Skin epidermis (tissue), 12 donors: Measurements from ENCODE around the gene UBQLN2.
"Not testable (repeated sequence)": the region's sequence is repeated elsewhere in the genome, so short reads cannot be mapped to it uniquely, and the experiment has no call there.

Experiments
- H3K27ac ChIP-seq, 21 experiments: fragments of 200-600 bp; sonication (generic) in 11 of 21; one replicate each; pipeline ENCODE4 v1.5.0; 2020; ENCODE audit warnings: mild to moderate bottlenecking in 3 of 21, inconsistent platforms in 2 of 21, moderate library complexity in 2 of 21
- H3K4me3 ChIP-seq, 7 experiments: fragments of 200-600 bp; sonication (generic) in 2 of 7; one replicate each; pipeline ENCODE4 v1.5.0; 2020; ENCODE audit warnings: inconsistent platforms in 2 of 7, mild to moderate bottlenecking in 2 of 7, moderate library complexity in 1 of 7

Gene UBQLN2

GRCh38 chrX:56563231-56564161 lies at the start of gene UBQLN2:
Gene UBQLN2 (plus strand): TSS chrX:56563627. CDS start chrX:56563874, 247 bp downstream.
- Histone ChIP-seq H3K4me3 (peak within 1 kb of the TSS; percentile 41 to 75 (median 61)), H3K27ac (peak within 1 kb of the TSS; percentile 86 to 99 (median 95))

DNA sequence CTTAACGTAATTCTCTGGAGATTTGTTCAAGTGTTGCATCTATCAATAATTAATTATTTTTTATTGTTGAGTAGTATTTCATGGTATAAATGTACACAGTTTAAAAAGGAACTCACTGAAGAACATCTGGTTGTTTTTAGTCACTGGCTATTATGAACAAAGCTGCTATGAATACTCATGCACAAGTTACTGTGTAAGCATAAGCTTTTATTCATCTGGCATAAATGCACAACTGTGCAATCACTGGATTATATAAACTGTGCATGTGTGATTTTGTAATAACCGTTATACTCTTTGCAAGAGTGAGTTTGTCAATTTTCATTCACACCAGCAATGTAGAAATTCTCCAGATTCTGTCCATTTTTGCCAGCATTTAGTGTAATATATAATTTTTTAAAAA lies 43.8 kb upstream of the UBQLN2 start:
- H3K4me3 ChIP-seq, result no peak overlapping the region
- H3K27ac ChIP-seq, result no peak overlapping the region

DNA sequence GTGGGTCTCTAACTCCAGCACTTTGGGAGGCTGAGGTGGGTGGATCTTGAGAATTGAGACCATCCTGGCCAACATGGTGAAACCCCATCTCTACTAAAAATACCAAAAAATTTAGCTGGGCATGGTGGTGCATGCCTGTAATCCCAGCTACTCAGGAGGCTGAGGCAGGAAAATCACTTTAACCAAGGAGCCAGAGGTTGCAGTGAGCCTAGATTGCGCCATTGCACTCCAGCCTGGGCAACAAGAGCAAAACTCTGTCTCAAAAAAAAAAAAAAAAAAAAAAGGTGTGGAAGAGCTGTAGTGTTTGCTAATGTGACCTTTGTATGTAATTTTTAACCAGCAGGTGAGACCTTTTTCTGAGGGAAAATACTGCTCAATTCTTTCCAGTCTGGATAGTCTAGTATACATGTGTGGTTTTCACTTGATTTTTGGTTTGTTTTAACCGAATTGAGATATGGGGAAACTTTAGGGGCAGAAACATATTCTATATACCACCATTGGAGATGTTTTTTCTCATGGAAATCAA lies 33.9 kb upstream of the UBQLN2 start:
- not testable (repeated sequence) for H3K27ac ChIP-seq, H3K4me3 ChIP-seq

DNA sequence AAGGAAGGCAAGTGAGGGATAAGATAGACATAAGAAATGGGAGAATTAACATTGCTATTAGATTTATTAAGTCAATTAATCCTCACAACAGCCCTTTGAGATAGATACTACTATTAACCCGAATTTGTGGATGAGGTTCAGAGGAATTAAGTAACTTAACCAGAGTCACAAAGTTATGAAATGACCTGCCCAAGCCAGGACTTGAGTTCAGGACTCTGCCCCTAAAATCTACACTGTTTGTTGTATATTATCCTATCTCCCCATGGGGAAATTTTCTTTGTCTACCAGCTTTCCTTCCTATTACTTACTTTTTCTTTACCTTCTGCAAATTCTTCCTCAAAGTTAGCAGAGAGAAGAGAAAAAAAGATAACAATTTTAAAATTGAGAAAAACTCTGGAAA lies 33.4 kb upstream of the UBQLN2 start:
- Histone ChIP-seq H3K4me3 (no peak overlapping the region), H3K27ac (no peak overlapping the region)

- no peak overlapping the region for H3K27ac ChIP-seq
- no peak overlapping the region for H3K4me3 ChIP-seq
Measured at GRCh38 chrX:56550667-56551066, 12.8 kb upstream of the UBQLN2 start.

DNA sequence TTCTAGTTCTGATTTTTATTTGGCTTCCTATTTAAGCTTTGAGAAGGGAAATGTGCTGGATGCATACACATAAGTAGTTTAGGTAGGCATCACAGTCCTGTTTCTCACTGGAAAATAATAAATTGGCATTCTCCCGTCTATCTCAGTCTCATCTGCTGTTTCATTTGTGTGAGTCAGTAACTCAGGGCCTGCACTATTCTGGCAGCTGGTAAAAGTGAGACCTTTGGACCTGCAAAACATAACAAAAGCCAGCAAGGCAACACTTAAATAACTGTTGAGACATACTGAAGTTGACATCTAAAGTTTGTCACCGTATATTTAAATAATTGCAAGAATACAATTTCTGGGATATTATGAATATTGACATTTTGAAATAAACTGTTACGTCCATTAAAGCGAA lies 8.6 kb upstream of the UBQLN2 start:
- Histone ChIP-seq H3K27ac (no peak overlapping the region), H3K4me3 (no peak overlapping the region)

DNA sequence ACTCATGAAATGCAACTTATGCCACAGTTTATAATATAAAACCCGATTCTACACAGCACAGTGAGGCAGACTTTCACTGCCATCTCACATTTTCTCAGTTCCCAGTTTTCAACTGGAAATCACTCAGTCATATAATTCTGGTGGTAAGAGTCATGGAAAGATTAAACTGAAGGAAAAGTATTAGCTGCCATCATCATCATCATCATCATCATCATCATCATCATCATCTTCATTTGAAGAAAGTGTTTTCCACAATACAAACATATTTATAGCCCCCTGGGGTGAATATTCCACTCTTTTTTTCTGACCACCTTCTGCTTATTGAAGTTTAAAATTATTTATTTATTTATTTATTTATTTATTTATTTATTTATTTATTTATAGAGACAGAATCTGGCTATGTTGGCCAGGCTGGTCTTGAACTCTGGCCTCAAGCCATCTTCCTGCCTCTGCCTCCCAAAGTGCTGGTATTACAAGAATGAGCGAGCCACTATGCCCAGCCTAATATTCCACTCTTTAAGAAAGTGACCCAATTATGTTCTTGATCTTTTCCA lies 6.0 kb upstream of the UBQLN2 start:
- H3K4me3 ChIP-seq, result no peak overlapping the region
- no peak overlapping the region for H3K27ac ChIP-seq

DNA sequence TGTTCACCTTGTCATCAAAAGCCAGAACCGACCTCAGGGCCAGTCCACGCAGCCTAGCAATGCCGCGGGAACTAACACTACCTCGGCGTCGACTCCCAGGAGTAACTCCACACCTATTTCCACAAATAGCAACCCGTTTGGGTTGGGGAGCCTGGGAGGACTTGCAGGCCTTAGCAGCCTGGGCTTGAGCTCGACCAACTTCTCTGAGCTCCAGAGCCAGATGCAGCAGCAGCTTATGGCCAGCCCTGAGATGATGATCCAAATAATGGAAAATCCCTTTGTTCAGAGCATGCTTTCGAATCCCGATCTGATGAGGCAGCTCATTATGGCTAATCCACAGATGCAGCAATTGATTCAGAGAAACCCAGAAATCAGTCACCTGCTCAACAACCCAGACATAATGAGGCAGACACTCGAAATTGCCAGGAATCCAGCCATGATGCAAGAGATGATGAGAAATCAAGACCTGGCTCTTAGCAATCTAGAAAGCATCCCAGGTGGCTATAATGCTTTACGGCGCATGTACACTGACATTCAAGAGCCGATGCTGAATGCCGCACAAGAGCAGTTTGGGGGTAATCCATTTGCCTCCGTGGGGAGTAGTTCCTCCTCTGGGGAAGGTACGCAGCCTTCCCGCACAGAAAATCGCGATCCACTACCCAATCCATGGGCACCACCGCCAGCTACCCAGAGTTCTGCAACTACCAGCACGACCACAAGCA lies 898 bp downstream of the UBQLN2 start:
- peak overlapping the region; percentile 41 to 75 (median 61) for H3K4me3 ChIP-seq
- peak overlapping the region; percentile 86 to 99 (median 95) for H3K27ac ChIP-seq

DNA sequence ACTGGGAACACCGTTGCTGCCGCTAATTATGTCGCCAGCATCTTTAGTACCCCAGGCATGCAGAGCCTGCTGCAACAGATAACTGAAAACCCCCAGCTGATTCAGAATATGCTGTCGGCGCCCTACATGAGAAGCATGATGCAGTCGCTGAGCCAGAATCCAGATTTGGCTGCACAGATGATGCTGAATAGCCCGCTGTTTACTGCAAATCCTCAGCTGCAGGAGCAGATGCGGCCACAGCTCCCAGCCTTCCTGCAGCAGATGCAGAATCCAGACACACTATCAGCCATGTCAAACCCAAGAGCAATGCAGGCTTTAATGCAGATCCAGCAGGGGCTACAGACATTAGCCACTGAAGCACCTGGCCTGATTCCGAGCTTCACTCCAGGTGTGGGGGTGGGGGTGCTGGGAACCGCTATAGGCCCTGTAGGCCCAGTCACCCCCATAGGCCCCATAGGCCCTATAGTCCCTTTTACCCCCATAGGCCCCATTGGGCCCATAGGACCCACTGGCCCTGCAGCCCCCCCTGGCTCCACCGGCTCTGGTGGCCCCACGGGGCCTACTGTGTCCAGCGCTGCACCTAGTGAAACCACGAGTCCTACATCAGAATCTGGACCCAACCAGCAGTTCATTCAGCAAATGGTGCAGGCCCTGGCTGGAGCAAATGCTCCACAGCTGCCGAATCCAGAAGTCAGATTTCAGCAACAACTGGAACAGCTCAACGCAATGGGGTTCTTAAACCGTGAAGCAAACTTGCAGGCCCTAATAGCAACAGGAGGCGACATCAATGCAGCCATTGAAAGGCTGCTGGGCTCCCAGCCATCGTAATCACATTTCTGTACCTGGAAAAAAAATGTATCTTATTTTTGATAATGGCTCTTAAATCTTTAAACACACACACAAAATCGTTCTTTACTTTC lies 1.8 kb downstream of the UBQLN2 start:
- Histone ChIP-seq H3K4me3 (peak overlapping the region; percentile 41 to 75 (median 61)), H3K27ac (peak overlapping the region in 15 of 21 experiments; percentile 55 to 99 (median 95))

GRCh38 chrX:56569378-56570057 lies 6.1 kb downstream of the UBQLN2 start:
- no peak overlapping the region for H3K4me3 ChIP-seq
- H3K27ac ChIP-seq, result no peak overlapping the region

DNA sequence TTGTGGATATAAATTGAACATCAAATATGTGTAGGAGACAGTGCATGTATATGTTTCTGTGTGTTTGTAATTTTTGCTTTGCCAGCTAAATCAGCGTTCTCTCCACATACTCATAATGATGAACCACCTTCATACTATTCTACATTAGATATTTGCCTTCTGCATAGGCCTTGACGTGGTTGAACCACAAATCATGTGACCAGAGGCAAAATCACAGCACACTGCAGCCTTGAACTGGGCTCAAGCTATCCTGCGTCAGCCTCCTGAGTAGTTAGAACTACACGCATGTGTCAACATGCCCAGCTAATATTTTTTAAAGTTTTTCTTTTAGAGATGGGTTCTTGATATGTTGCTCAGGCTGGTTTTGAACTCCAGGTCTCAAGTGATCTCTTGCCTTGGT lies 9.5 kb downstream of the UBQLN2 start:
- H3K27ac ChIP-seq, result no peak overlapping the region
- no peak overlapping the region for H3K4me3 ChIP-seq

- H3K4me3 ChIP-seq, result no peak overlapping the region
- H3K27ac ChIP-seq, result no peak overlapping the region
Measured at GRCh38 chrX:56574861-56575260, 11.4 kb downstream of the UBQLN2 start.

DNA sequence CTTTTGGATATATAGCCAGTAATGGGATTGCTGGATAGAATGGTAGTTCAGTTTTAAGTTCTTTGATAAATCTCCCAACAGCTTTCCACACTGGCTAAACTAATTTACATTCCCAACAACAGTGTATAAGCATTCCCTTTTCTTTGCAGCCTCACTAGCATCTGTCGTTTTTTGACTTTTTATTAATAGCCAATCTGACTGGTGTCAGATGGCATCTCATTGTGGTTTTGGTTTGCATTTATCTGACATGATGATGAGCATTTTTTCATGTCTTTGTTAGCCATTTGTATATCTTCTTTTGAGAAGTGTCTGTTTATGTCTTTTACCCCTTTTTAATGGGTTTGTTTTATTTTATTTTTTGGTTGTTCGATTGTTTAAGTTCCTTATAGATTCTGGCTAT lies 13.3 kb downstream of the UBQLN2 start:
- Histone ChIP-seq H3K27ac (no peak overlapping the region), H3K4me3 (no peak overlapping the region)

DNA sequence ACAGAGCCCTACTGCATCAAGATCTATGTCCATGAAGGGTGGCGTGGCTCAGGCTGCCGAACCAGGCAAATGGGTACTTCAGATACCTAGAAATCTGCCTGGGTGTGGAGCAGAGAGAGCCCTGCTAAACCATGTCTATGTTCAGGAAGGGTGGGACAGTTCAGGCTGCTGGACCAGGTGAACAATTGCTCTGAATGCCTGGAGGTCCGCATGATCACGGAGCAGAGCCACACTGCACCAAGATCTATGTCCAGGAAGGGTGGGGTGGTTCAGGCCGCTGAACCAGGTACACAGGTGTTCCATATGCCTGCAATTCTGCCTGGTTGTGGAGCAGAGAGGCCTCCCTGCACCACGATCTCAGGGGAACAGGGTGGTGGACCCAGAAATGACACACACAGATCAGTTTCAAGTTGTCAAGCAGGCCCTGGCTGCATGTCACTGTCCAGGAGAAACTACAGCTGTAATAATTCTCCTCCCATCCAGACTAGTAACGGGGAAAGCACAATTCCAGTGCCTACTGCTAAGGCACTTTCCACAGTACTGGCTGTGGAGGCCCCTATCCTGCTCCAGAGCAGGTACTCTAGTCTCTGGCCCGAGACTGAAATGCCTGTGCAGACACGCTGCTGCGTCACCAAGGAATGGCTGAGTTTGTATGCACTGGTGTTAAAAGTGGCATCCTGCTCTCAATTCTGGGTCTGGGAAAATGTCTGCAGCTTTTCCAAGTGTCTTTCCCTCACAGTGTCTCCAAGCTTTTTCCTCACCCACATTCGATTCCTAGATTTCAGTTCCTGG lies 25.2 kb downstream of the UBQLN2 start:
- Histone ChIP-seq H3K27ac (no peak overlapping the region), H3K4me3 (no peak overlapping the region)

GRCh38 chrX:56591830-56592229 lies 28.4 kb downstream of the UBQLN2 start:
- H3K4me3 ChIP-seq, H3K27ac ChIP-seq: not testable (repeated sequence)

DNA sequence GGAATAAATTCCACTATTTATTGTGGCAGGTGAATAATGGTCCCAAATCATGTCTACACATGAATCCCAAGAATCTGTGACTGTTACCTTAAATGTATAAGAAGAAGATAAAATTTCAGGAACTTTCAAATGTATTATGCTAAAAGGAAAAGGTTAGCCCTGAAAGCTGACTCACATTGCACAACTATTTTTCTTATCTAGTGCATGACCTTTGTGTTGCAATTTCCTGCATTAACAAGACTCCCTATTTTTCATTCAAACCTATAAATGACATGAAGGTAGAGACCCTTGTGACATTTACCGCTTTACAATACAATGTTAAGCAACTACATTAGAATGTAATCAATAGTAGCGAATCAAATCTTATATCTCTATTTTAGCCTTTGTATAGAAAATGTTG lies 36.7 kb downstream of the UBQLN2 start:
- Histone ChIP-seq H3K27ac (no peak overlapping the region), H3K4me3 (no peak overlapping the region)

DNA sequence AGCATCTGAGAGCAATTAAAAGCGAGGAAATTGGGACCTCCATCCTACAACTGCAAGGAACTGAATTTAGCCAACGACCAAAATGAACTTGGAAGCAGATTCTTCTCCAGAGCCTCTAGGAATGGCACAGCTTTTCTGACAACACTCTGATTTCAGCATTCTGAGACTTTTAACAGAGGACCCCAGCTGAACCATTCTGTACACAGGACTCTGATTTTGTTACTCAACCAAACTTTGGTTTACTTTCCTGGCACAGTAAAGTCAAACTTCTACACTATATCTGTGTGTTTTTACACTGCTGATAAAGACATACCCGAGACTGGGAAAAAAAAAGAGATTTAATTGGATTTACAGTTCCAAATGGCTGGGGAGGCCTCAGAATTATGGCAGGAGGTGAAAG lies 37.6 kb downstream of the UBQLN2 start:
- H3K4me3 ChIP-seq, result no peak overlapping the region
- no peak overlapping the region for H3K27ac ChIP-seq

- Histone ChIP-seq H3K4me3 (no peak overlapping the region), H3K27ac (no peak overlapping the region)
Measured at GRCh38 chrX:56615282-56615681, 51.9 kb downstream of the UBQLN2 start.
